ENCODE measurements around the gene CELF6. TPM values are rescaled to one million over a fixed set of nuclear protein-coding genes. Genes with fewer than 3 reads are reported as not detected.

Gene CELF6
- total RNA-seq, 1 donor from 2014 or later = under 0.01 TPM

DNA sequence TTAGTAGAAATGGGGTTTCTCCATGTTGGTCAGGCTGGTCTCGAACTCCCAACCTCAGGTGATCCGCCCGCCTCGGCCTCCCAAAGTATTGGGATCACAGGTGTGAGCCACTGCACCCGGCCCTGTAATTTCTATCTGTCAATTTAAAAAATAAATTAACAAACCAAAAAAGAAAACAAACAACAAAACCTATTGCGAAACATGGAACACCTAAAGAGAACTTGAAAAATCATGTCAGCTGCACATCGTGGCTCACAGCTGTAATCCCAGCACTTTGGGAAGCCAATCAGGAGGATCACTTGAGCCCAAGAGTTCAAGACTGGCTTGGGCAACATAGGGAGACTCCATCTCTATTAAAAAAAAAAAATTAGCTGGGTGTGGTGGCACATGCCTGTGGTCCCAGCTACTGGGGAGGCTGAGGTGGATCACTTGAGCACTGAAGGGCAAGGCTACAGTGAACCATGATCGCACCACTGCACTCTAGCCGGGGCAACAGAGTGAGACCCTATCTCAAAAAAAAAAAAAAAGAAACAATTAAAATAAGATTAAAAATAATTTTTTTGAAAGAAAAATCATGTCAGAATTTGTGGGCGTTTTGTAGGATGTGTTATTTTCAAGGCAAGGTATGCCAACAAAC is 67.2 kb downstream of the CELF6 start:
- Histone ChIP-seq H3K36me3 (ENCODE audit: control insufficient read depth, insufficient read depth, low read length) (peaks cover 26% of the 10 kb centered on the region), H3K4me3 (ENCODE audit: low read depth, low read length) (no peak overlapping the region), H3K27me3 (ENCODE audit: control insufficient read depth, insufficient read depth, low read length) (no peaks in the 10 kb centered on the region)
- FAIRE-seq (no peak), DNase-seq (ENCODE audit: low read depth) (no peak)
- TF ChIP-seq, protein P1, sequence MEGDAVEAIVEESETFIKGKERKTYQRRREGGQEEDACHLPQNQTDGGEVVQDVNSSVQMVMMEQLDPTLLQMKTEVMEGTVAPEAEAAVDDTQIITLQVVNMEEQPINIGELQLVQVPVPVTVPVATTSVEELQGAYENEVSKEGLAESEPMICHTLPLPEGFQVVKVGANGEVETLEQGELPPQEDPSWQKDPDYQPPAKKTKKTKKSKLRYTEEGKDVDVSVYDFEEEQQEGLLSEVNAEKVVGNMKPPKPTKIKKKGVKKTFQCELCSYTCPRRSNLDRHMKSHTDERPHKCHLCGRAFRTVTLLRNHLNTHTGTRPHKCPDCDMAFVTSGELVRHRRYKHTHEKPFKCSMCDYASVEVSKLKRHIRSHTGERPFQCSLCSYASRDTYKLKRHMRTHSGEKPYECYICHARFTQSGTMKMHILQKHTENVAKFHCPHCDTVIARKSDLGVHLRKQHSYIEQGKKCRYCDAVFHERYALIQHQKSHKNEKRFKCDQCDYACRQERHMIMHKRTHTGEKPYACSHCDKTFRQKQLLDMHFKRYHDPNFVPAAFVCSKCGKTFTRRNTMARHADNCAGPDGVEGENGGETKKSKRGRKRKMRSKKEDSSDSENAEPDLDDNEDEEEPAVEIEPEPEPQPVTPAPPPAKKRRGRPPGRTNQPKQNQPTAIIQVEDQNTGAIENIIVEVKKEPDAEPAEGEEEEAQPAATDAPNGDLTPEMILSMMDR (IDR thresholded peaks at IDR 0.05; ENCODE audit: insufficient read depth, low read length, severe bottlenecking) = no peak

DNA sequence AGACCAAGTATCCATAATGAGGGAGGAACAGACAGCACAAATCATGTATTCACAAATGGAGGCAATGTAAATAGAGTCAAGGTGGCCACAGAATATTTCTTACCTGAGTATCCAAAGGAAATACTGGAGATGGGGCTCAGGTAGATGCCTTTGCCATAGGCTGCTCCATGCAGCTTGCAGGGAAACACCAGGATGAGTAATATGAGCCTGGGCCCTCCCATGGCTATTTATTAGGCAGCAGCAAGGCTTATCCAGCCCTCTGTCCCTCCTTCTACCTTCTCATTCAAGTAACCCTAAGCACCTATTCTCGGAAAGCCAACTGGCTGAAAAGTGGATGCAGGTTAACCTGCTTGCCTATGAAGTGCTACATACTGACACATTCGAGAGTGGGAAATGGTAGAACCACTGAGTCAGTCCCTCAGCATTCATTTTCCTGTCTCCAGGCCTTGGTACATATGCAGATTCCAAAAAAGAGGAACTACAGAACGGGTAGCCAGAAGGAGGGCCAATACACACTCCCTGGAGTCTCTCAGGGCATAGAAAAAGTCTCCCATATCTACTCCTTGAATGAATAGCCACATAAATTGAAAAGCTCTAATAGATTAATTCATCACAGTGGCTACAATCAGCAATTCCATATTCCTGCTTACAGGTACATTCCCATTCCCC is 70.7 kb downstream of the CELF6 start:
- DNase-seq (ENCODE audit: low read depth) (no peak), FAIRE-seq (no peak)
- no peak overlapping the region for H3K4me3 ChIP-seq (ENCODE audit: low read depth, low read length)
- TF ChIP-seq, protein P1 (IDR thresholded peaks at IDR 0.05; ENCODE audit: insufficient read depth, low read length, severe bottlenecking) = no peak
- peaks cover 20% of the 10 kb centered on the region for H3K36me3 ChIP-seq (ENCODE audit: control insufficient read depth, insufficient read depth, low read length)
- no peaks in the 10 kb centered on the region for H3K27me3 ChIP-seq (ENCODE audit: control insufficient read depth, insufficient read depth, low read length)

DNA sequence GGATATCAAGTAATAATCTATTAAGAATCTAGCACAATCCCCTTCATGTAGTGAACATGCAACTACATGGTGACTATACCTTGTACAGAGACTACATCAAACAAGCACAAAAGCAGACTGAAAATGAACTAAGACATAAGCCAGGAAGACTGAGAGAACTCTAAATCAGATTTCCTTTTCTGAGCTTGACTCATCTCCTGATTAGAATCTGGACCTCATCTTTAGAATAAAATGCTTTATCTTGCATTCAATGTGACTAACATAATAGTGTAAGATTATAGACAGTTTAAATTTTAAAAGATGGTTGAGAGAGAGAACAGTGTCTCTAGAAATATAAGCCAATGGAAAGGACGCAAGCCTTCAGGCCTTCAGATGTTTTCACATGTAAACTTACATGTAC is 71.4 kb downstream of the CELF6 start:
- no peak for DNase-seq (ENCODE audit: low read depth)
- TF ChIP-seq, protein P1 (IDR thresholded peaks at IDR 0.05; ENCODE audit: insufficient read depth, low read length, severe bottlenecking) = no peak
- H3K36me3 ChIP-seq (ENCODE audit: control insufficient read depth, insufficient read depth, low read length) = peaks cover 19% of the 10 kb centered on the region
- H3K4me3 ChIP-seq (ENCODE audit: low read depth, low read length) = no peak overlapping the region
- no peaks in the 10 kb centered on the region for H3K27me3 ChIP-seq (ENCODE audit: control insufficient read depth, insufficient read depth, low read length)
- no peak for FAIRE-seq

DNA sequence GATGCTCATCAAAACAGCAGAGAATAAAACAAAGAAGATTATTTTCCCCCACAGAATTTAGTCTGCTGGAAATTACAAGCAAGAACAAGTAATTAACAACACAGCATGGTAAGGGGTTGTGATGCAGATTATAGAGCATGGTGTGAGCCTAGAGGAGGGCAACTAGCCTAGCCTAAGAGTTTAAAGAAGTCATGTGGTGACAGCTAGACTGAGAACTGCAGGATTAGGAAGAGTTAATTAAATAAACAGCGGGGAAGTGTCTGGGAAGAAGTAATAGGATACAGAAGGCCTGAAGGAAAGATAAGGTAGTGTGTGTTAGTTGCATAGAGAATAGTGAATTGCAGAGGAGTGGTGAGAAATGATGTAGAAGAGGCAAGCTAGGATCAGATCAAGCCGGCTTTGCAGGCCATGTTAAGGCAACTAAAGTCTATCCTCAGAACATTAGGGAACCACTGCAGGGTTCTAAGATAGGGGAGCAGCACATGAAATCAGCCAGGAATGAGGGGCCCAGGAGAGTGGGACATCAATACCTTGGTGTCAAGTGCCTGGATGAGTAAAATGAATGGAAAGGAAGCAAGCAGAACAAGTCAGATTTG is 77.1 kb downstream of the CELF6 start:
- TF ChIP-seq, protein P1 (IDR thresholded peaks at IDR 0.05; ENCODE audit: insufficient read depth, low read length, severe bottlenecking) = no peak
- FAIRE-seq = no peak
- Histone ChIP-seq H3K27me3 (ENCODE audit: control insufficient read depth, insufficient read depth, low read length) (no peaks in the 10 kb centered on the region), H3K4me3 (ENCODE audit: low read depth, low read length) (no peak overlapping the region), H3K36me3 (ENCODE audit: control insufficient read depth, insufficient read depth, low read length) (peaks cover 10% of the 10 kb centered on the region)
- no peak for DNase-seq (ENCODE audit: low read depth)

DNA sequence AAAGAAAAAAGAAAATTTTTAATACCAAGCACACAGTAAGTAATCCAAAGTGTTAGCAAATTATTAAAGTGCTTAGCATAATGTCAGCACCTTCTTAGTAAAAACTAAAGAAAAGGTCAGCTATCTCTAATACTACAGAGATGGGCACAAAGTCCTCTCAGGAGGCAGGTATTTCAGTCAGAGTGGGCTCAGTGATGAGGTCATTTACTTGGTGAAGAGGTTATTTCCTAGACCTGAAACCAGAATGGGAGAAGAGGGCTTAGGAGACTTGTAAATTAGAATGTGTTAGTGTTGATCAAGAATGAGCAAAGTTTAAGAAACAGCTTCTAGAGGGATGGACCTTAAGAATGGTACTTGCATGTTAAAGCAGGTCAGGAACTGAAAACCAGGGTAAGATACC is 80.3 kb downstream of the CELF6 start:
- H3K36me3 ChIP-seq (ENCODE audit: control insufficient read depth, insufficient read depth, low read length) = peaks cover 10% of the 10 kb centered on the region
- TF ChIP-seq, protein P1 (IDR thresholded peaks at IDR 0.05; ENCODE audit: insufficient read depth, low read length, severe bottlenecking) = no peak

More for the DNA sequence above, 80.3 kb downstream of the CELF6 start:
- no peaks in the 10 kb centered on the region for H3K27me3 ChIP-seq (ENCODE audit: control insufficient read depth, insufficient read depth, low read length)
- H3K4me3 ChIP-seq (ENCODE audit: low read depth, low read length) = no peak overlapping the region
- DNase-seq (ENCODE audit: low read depth) (no peak), FAIRE-seq (no peak)
